ENCODE results near the gene OR2T27. TPM values are rescaled to one million over a fixed set of nuclear protein-coding genes. Genes with fewer than 3 reads are reported as not detected.

The OR2T27 gene, protein sequence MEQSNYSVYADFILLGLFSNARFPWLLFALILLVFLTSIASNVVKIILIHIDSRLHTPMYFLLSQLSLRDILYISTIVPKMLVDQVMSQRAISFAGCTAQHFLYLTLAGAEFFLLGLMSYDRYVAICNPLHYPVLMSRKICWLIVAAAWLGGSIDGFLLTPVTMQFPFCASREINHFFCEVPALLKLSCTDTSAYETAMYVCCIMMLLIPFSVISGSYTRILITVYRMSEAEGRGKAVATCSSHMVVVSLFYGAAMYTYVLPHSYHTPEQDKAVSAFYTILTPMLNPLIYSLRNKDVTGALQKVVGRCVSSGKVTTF
- total RNA-seq = not detected

DNA sequence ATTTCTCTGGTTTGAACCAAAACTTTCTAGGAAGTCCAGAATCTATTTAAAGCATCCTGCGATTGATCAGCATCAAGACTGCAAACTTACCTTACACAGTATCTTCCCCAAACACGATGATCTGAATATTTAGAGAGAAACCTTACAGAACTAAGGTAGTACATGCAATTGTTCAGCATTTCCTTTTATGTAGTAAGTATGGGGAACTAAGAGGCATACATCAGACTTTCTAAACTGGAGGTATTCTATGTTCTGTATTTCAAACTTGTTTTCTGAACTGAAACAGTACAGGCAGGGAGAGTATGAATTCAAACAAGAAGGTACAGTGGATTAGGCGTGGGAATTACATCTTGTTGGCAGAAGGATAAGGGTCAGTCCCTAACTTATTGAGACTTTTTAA, at the start of gene OR2T27:
TSS of gene OR2T27 (minus strand) at position 175 of the 400 bp plus-strand sequence. CDS start 4,644 bp downstream, outside the sequence.

DNA sequence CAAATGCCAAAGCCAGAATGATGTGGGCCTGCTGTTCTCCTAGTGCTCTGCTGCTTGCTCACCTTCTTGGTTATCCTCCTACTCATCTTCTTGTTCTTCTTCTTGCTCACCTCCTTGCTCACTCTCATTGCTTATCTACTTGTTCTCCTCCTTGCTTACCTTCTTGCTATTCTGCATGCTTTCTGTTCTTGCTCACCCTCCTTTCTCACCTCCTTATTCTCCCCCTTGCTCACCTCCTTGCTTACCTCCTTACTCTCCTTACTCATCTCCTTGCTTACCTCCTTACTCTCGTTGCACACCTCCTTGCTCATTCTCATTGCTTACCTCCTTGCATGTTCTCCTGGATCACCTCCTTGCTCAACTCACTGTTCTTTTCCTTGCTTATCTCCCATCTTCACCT, 47.4 kb upstream of the OR2T27 start, which contains the start of gene OR14I1:
TSS of gene OR14I1 (minus strand) at position 53 of the 400 bp plus-strand sequence.

GRCh38 chr1:248645178-248645577, 10.2 kb downstream of the OR2T27 start, which contains the start of gene OR2T35:
TSS of gene OR2T35 (minus strand) at chr1:248645278. CDS start at chr1:248639258, 6,020 bp downstream.

GRCh38 chr1:248634991-248635390, 20.3 kb downstream of the OR2T27 start, which contains the start of gene OR2T11:
TSS of gene OR2T11 (minus strand) at chr1:248635091. CDS start at chr1:248627128, 7,963 bp downstream.

Other genes with a start within 250 kb of the OR2T27 start
- not detected for gene OR2T2, start 209.9 kb downstream of the OR2T27 start, total RNA-seq
- not detected for gene OR2T3, start 182.2 kb downstream of the OR2T27 start, total RNA-seq
- gene OR2T5, start 166.9 kb downstream of the OR2T27 start, total RNA-seq = not detected
- not detected for gene OR2G6, start 147.5 kb downstream of the OR2T27 start, total RNA-seq
- not detected for gene OR2T29, start 92.8 kb downstream of the OR2T27 start, total RNA-seq
- gene OR2T34, start 80.8 kb downstream of the OR2T27 start, total RNA-seq = not detected
- not detected for gene OR2T10, start 57.8 kb downstream of the OR2T27 start, total RNA-seq
- not detected for gene OR2T11, start 20.4 kb downstream of the OR2T27 start, total RNA-seq
- not detected for gene OR2T35, start 10.2 kb downstream of the OR2T27 start, total RNA-seq
- not detected for gene OR14I1, start 47.2 kb upstream of the OR2T27 start, total RNA-seq
- gene LYPD8, start 100.2 kb upstream of the OR2T27 start, total RNA-seq = not detected
- 35.4 TPM for gene SH3BP5L, start 170.4 kb upstream of the OR2T27 start, total RNA-seq
- gene ZNF672, start 182.7 kb upstream of the OR2T27 start, total RNA-seq = 18.5 TPM
- gene ZNF692, start 203.6 kb upstream of the OR2T27 start, total RNA-seq = 62.6 TPM